Skin of body (tissue), 2 donors: ENCODE measurements around the gene SCML1. TPM values are rescaled to one million over a fixed set of nuclear protein-coding genes. Genes with fewer than 3 reads are reported as not detected.

Source experiments
- DNase-seq: peaks from one replicate; lab custom pipeline; 2025; lab: John Stamatoyannopoulos, UW
- total RNA-seq: library from RNA; depleted of rRNA; stranded (reverse); fragments of >200 nt; gene quantifications from one replicate; pipeline ENCODE4 v1.2.3, GENCODE V29; 2014

SCML1 gene
- total RNA-seq, 1 donor from 2014 or later: 10.1 TPM

GRCh38 chrX:17788956-17789562 lies 51.8 kb downstream of the SCML1 start:
- no peak for DNase-seq

GRCh38 chrX:17792826-17793225 lies 55.5 kb downstream of the SCML1 start:
- no peak for DNase-seq

- DNase-seq: no peak
Measured at GRCh38 chrX:17798921-17799320, 61.6 kb downstream of the SCML1 start.

GRCh38 chrX:17801431-17801830 lies 64.1 kb downstream of the SCML1 start:
- no peak for DNase-seq

- no peak for DNase-seq
Measured at GRCh38 chrX:17802756-17803155, 65.5 kb downstream of the SCML1 start.

GRCh38 chrX:17803449-17803848 lies 66.2 kb downstream of the SCML1 start:
- DNase-seq: no peak

Other genes starting within 250 kb of the SCML1 start
- gene RAI2, start 123.8 kb downstream of the SCML1 start, total RNA-seq: 1.4 TPM